Keratinocyte (primary cell): ENCODE measurements around the gene KIF22.

Experiments used
- CTCF ChIP-seq, 3 experiments: IDR thresholded peaks in 1 of 3; conservative IDR thresholded peaks in 1 of 3; optimal IDR thresholded peaks in 1 of 3; 2 replicates in 2 of 3; 3 replicates in 1 of 3; pipeline versions ENCODE3 to v1.5.1; 2011; ENCODE audit warnings: low read length in 3 of 3, mild to moderate bottlenecking in 3 of 3, moderate library complexity in 2 of 3, control low read depth in 1 of 3, inconsistent platforms in 1 of 3; ENCODE audit not compliant: insufficient read depth in 2 of 3; ENCODE audit errors: extremely low read depth in 1 of 3
- EZH2 ChIP-seq: IDR thresholded peaks from one replicate; pipeline ENCODE4 v1.6.1; 2012; ENCODE audit warnings: inconsistent platforms, mild to moderate bottlenecking, low read length, moderate library complexity

DNA sequence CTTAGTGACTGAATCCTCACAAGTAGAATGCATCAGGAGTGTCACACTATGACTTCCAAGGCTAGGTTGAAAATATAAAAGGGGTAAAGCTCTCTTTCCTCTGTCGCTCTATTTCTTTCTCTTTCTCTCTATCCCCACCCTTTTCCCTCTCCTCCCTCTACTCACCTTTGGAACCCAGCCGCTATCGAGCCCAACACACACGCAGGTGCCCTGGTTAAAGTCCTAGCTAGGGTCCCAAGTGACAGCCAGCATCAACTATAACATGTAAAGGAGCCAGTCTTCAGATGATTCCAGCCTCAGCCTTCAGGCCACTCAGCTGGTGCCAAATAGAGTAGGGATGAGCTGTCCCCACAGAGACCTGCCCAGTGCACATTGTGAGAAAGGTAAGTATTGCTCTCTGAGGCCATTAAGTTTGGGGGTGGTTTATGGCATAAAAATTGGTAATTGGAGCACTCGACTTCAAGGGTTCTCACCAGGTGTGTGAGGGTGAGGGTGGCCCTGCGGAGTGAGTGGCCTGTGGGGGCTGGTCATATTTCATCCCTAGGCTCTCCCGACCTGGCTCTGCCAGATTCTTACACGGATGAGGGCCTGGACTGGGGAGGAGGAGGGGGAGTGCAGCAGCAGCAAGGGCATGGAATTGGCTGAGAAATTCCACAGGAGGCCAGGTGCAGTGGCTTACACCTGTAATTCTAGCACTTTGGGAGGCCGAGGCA lies 29.8 kb upstream of the KIF22 start:
- no peak for TF ChIP-seq CTCF (optimal IDR thresholded peaks at IDR 0.05 in 1 of 3, IDR thresholded peaks at IDR 0.05 in 1 of 3, conservative IDR thresholded peaks at IDR 0.05 in 1 of 3; ENCODE audit: extremely low read depth in 1 of 3, insufficient read depth in 2 of 3, low read length in 3 of 3)
- no peak for TF ChIP-seq EZH2
